GM21447 (cell line): Measurements from ENCODE around the gene SALL2.

Experiments
- ATAC-seq: cut with Tn5 transposase; IDR thresholded peaks from one replicate; pipeline ENCODE4 v1.9.1; 2021; ENCODE audit not compliant: unreplicated experiment

SALL2 gene

GRCh38 chr14:21494902-21495762 lies 31.0 kb downstream of the SALL2 start:
- no peak for ATAC-seq

GRCh38 chr14:21486640-21487087 lies 39.5 kb downstream of the SALL2 start:
- ATAC-seq: no peak

- ATAC-seq: peak; percentile 100
Observed at GRCh38 chr14:21476925-21477681, 49.0 kb downstream of the SALL2 start, which contains the start of the genes RAB2B and TOX4. Gene RAB2B, minus strand, starts transcription at chr14:21476959. Its CDS starts 87 bp downstream, at chr14:21476872. Gene TOX4, plus strand, starts transcription at chr14:21477195. Its CDS starts 84 bp downstream, at chr14:21477279.

DNA sequence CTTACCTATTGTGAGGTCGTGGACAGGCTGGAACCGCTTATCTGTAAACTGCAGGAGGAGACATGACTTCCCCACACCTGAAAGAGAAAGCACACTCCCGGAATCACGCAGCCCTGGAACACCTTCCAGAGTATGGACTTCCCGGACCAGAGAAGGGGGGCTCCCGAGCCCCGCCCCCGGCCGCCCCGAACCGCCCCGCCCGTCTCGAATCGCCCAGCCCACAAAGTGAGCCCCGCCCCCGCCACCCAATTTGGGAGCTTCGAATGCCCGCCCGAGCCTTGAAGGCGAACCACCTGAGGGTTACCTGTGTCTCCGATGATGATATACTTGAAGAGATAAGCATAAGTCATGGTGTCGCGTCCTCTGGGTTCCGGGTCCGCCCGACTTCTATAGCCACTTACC lies 49.6 kb downstream of the SALL2 start:
- ATAC-seq: peak; percentile 28

DNA sequence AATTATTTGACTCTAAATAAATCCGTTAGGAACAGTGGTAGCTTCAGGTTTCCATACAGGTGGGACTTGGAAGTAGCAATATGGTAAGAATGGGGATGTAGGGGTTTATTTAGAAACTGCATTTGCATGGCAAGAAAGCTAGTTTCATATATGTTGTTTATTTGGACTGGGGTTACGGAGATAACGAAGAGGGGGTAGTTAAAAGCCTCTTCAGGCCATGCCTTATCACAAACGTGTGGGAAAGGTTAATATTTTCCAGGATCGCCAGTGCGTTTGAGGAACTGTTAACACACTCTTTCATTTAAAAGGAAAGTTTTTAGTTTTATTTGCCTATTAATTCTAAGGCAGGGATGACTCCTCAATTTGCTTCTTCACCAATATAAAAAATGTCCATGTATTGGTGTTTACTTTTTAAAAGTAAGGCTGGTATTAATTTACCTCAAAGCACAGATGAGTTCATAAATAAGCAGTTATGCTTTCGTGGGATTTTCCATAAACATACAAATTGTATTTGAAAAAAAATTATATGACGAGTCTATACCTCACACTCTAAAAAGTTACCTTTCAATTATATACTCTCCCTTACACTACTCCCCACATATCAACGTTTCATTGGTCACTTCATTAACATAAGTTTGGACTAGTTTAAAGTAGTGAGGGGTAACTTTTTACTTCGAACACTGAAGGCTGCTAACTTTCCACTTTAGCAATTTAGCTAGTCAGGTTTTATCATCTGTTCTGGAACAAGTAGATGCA lies 50.2 kb downstream of the SALL2 start:
- ATAC-seq: no peak
